Occipital lobe (tissue), 2 donors: ENCODE data around the gene SERPINB10. TPM values are rescaled to one million over a fixed set of nuclear protein-coding genes. Genes with fewer than 3 reads are reported as not detected.

Experiments used
- DNase-seq: peaks from one replicate; lab custom pipeline; 2025; lab: John Stamatoyannopoulos, UW
- total RNA-seq: library from RNA; depleted of rRNA; stranded (reverse); fragments of >200 nt; gene quantifications from one replicate; pipeline ENCODE4 v1.2.3, GENCODE V29; 2014

SERPINB10 gene, protein sequence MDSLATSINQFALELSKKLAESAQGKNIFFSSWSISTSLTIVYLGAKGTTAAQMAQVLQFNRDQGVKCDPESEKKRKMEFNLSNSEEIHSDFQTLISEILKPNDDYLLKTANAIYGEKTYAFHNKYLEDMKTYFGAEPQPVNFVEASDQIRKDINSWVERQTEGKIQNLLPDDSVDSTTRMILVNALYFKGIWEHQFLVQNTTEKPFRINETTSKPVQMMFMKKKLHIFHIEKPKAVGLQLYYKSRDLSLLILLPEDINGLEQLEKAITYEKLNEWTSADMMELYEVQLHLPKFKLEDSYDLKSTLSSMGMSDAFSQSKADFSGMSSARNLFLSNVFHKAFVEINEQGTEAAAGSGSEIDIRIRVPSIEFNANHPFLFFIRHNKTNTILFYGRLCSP
- not detected for total RNA-seq

DNA sequence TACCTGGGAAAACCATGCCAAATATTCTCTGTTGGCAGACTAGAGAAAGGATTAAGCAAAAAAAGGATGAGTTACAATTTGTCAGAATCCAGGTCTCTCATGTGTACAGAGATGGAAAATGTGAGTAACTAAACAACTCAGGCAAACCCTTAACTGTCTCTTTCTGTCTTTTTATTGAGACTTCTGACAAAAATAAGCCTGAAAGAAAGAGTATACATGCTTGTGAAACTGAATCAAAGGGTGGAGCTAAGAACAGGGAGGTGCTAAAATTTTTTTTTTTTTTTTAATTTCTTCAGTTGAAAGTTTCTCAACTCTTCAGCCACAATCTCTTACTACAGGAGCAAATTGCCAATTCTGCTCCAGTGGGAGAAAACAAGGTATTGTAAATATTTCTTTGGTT lies at the start of gene SERPINB10:
SERPINB10 (plus strand) TSS at position 295 of the 400 bp plus-strand sequence. CDS start 7,553 bp downstream, outside the sequence.
- DNase-seq: no peak

DNA sequence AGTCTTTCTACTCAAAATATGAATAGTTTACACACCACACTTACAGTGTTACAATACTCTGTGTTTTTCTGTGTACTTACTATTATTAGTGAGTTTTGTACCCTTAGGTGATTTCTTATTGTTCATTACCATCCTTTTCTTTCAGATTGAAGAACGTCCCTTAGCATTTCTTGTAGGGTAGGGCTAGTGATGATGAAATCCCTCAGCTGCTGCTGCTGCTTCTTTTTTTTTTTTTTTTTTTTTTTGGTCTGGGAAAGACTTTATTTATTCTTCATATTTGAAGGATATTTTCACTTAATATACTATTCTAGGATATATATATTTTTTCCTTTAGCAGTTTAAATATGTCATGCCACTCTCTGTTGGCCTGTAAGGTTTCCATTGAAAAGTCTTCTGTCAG lies 49.3 kb upstream of the SERPINB10 start:
- DNase-seq: no peak

DNA sequence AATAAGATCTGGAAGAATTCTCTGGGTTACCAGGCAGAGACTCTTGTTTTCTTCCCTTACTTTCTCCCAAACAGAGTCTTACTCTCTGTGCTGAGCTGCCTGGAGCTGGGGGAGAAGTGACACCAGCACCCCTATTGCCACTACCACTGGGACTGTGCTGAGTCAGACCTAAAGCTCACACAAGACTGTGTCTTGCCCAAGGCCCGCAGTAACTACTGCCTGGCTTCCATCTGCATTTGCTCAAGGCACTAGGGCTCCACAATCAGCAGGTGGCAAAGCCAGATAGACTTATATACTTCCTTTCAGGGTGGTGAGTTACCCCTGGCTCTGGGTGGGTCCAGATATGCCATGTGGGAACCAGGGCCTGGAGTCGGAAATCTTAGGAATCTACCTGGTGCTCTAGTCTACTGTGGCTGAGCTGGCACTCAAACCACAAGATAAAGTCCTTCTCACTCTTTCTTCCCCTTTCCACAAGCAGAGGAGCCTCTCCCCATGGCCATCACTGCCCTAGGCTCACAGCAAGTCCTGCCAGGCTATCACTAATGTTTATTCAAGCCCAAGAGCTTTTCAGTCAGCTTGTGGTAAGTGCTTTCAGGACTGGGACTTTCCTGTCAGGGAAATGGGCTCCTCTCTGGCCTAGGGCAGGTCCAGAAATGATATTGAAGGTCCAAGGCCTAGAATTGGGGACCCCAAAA lies 47.8 kb upstream of the SERPINB10 start:
- no peak for DNase-seq

GRCh38 chr18:63860531-63860930 lies 47.2 kb upstream of the SERPINB10 start:
- no peak for DNase-seq

- DNase-seq: no peak
Measured at GRCh38 chr18:63867368-63868125, 40.2 kb upstream of the SERPINB10 start.

DNA sequence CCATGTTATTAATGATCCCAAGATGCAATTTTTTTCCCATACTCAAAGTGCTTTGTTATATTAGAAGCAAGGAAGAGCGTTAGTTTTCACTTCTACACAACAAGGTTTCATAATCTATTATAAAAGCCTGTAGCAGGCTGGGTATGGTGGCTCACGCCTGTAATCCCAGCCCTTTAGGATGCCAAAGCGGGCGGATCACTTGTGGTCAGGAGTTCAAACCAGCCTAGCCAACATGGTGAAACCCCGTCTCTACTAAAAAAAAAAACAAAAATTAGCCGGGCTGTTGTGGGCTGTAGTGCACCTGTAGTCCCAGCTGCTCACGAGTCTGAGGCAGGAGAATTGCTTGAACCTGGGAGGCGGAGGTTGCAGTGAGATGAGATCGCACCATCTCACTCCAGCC lies 39.2 kb upstream of the SERPINB10 start:
- no peak for DNase-seq

DNA sequence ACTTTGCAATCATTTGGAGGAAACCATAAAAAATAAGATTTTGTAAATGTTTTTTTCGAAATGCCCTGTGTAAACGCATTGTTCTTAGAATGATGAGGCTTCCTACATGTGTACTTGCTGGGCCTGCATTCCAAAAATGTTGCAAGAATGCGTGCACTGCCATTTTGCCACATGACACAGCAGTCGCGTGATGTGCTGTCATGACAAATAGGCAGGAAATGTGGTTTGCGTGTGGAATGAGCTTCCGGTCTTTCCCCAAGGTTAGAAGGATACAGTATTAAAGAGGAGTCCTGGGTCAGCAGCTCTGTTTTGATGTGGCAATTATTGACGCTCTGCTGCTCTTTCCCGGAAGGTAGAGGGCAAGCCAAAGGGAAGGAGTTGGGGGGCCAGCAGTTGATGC lies 38.4 kb upstream of the SERPINB10 start:
- DNase-seq: no peak

GRCh38 chr18:63869851-63870250 lies 37.9 kb upstream of the SERPINB10 start:
- no peak for DNase-seq

GRCh38 chr18:63871836-63872235 lies 35.9 kb upstream of the SERPINB10 start:
- DNase-seq: no peak

DNA sequence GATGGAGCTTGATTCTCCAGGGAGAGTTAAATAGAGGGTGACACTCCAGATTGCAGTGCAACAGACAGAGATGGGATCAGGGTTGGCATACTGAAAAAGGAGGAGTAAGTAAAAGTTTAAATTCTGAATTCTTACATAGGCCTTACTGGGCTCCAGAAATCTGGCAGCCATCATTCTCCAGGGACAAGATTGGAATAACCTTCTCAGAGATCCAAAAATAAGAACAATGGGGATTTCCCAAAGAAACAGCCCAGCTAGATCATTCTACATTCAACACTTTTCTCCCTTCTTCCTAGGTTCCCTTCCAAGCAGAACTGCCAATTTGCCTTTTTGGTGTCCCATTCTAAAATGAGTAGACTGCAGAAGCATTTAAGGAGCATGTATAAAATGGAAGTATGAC lies 35.2 kb upstream of the SERPINB10 start:
- no peak for DNase-seq

DNA sequence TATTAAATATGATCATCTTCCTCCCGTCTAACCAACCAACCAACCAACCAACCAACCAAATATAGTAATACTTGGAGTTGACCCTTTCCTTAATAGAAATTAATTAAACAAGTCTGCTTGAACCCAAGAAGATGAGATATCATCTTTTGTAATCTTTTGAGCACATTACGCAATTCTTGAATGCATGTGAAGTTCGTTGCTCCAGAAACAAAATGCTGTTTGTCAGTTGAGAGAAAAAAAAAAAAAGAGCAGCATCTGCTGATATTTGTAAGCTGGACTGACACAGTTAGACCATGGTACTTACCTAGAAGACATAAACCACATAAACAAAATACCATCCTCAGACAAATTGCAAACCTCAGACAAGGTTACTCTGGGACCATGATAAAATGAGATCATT lies 29.4 kb upstream of the SERPINB10 start:
- no peak for DNase-seq

DNA sequence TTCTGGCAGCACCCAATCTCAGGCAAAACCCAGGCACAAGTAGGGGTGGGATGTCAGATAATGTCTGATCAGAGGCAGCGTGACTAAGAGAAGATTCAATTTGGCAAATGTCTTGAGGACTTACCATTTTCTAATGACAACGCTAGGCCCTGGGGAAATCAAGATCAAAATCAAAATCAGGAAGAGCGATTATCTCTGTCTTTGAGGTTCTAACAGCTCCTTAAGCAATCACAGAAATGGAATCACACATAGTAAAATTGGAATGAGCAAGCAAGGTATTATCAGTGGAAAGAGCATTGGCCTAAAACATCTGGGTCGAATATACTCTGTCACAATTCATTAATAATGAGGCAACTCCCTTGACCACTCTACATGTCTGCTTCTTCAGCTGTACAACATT lies 28.8 kb upstream of the SERPINB10 start:
- no peak for DNase-seq

- no peak for DNase-seq
Measured at GRCh38 chr18:63879709-63880108, 28.0 kb upstream of the SERPINB10 start.

DNA sequence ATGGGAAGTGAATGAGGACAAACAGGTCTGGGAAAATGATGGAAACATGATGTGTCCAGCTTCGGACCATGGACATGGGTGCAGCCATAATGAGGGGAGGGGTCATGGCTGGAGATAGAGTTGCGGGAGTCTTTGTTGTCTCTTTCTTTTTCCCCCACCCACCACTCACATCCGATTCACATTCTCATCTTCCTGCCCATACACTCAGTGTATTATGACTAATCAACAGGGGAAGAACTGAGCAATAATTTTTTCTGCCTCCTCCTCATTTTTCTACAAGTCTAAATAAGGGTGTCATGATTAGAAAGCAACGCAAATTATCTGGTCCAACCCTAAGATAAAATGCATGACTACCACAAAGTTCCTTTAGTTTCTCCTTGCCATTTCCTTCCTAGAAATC lies 25.9 kb upstream of the SERPINB10 start:
- DNase-seq: no peak

- DNase-seq: no peak
Measured at GRCh38 chr18:63882333-63883141, 25.2 kb upstream of the SERPINB10 start.

GRCh38 chr18:63883617-63884016 lies 24.1 kb upstream of the SERPINB10 start:
- DNase-seq: no peak

DNA sequence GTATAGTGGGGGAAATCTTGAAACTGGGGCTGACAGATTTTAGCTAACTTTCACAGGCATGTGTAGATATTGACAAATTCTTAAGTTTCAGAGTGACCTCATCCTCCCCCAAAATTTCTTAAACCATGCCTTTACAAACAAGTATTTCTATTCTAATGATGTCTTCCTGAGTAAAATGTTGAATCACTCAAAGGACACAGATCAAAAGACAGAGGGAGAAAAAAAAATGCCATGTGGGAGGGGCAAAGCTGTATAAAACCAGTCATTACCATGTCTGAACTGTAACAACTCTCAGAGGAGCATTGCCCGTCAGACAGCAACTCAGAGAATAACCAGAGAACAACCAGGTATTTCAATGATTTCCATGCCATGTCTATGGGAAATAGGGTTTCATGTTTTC lies 20.3 kb upstream of the SERPINB10 start, which contains the start of gene SERPINB2:
SERPINB2 (plus strand) TSS at position 282 of the 400 bp plus-strand sequence. CDS start 3,740 bp downstream, outside the sequence.
- DNase-seq: no peak

GRCh38 chr18:63888470-63889190 lies 19.1 kb upstream of the SERPINB10 start:
- no peak for DNase-seq

- DNase-seq: no peak
Measured at GRCh38 chr18:63889626-63890025, 18.1 kb upstream of the SERPINB10 start.

- no peak for DNase-seq
Measured at GRCh38 chr18:63890237-63890949, 17.4 kb upstream of the SERPINB10 start.
